T-helper 1 cell (primary cell): ENCODE data around the gene AURKAIP1.
"Not testable (repeated sequence)": the region's sequence is repeated elsewhere in the genome, so short reads cannot be mapped to it uniquely, and the experiment has no call there.

Source experiments
- DNase-seq, 5 donors: peaks; one replicate each; pipeline ENCODE4 v3.0.0-alpha.2; 2012 to 2020

The AURKAIP1 gene

DNA sequence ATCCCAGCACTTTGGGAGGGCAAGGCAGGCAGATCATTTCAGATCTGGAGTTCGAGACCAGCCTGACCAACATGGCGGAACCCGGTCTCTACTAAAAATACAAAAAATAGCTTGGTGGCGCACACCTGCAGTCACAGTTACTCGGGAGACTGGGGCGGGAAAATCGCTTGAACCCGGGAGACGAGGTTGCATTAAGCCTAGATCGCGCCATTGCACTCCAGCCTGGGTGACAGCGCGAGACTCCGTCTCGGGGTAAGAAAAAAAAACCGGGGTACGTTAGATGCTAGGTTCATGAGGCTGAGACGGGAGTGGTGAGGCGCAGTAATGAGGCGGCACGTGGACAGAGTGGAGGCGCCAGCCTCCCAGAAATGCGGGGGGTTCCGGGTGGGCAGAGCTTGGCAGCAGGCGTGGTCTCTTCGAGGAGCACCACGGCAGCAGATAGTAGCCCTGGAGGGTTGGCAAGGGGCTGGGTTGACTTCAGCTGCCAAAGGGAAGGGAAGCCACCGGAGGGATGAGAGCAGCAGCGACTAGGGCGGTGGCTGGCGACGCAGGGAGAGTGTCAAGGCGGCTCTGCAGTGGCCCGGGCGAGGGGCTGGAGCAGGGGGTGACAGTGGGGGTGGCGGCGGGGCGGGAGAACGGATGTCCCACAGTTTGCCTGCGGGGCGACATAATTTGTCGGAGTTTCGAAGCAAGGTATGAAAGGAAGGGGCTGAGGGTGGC is 31.3 kb upstream of the AURKAIP1 start:
- DNase-seq, result no peak

DNA sequence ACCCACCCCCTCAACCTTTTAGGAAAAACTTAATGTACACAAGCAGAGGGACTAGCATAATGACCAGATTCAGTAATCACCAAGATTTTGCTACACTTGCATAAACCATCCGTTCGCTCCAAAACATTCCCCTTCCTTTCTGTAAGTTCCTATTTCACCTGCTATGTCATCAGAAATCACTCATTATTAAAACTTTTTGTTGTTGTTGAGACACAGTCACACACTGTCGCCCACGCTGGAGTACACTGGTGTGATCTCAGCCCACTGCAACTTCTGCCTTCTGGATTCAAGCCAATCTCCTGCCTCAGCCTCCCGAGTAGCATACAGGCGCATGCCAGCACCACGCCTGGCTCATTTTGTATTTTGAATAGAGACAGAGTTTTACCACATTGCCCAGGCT is 28.6 kb upstream of the AURKAIP1 start:
- DNase-seq, result no peak

DNA sequence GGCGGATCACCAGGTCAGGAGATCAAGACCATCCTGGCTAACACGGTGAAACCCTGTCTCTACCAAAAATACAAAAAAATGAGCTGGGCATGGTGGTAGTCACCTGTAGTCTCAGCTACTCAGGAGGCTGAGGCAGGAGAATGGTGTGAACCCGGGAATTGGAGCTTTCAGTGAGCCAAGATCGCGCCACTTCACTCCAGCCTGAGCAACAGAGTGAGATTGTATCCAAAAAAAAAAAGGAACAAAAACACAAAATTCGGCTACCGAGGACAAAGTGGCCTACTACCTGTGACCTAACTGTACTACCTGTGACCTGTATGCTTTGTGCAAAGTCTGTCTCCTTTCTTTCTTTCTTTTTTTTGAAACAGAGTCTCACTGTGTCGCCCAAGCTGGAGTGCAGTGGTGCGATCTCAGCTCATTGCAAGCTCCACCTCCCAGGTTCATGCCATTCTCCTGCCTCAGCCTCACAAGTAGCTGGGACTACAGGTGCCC is 27.9 kb upstream of the AURKAIP1 start:
- not testable (repeated sequence) for DNase-seq

DNA sequence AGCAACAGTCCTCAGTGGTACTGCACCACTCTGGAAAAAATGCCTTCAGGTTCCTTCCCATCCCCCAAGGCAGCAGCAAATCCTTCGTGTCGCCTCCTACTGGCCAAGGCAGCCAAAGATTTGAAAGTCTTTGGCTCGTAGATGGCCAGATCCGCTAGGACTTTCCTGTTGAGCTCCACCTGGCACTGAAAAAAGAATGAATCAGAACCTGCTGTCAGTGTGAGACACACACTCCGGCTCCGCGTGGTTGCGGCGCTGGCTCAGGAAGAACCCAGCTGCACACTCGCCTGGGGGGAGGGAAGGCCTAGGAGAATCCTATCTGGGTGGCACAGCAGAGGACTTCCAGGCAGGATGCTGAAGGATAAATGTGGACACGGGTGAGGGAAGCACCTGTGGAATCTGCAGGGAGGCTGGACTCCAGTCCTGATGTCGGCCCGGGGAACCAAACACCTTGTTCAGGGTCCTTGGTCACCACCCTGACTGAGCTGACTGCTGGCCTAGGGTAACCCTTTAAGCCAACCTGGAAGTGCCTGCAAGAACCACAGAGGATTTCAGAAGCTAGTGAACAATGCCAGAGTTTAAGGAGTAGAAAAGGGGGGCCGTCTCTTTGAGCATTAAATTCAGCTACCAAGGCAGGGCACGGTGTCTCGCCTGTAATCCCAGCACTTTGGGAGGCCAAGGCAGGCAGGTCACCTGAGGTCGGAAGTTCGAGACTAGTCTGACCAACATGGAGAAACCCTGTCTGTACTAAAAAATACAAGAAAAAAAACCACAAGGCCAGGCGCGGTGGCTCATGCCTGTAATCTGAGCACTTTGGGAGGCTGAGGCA is 27.3 kb upstream of the AURKAIP1 start:
- peak in 1 of 5 donors; percentile 24 for DNase-seq

DNA sequence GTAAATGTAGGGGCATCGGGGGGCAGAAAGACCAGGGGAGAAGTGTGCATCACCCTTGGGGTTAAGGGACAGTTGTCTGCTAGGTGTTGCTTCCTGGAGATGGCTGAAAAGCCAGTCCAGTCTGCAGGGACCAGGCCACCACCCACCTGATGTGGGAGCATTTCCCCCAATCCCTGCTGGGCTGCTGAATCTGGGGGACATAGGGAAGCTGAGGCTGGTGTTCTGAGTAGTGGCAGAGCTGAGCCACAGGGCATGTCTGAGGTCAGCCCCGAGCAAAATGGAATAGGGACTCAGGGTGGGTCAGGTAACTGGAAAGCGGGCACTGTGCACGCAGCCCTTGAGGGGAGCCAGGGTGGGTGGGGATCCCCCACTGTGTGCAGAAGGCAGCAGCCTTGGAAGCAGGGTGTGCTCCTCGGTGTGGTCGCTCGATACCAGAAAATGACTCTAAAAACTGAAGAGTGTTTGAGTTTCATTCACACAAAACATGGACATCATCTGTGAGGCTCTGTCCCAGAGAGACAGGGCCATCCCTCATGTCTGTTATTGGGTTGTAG is 26.5 kb upstream of the AURKAIP1 start:
- no peak for DNase-seq

DNA sequence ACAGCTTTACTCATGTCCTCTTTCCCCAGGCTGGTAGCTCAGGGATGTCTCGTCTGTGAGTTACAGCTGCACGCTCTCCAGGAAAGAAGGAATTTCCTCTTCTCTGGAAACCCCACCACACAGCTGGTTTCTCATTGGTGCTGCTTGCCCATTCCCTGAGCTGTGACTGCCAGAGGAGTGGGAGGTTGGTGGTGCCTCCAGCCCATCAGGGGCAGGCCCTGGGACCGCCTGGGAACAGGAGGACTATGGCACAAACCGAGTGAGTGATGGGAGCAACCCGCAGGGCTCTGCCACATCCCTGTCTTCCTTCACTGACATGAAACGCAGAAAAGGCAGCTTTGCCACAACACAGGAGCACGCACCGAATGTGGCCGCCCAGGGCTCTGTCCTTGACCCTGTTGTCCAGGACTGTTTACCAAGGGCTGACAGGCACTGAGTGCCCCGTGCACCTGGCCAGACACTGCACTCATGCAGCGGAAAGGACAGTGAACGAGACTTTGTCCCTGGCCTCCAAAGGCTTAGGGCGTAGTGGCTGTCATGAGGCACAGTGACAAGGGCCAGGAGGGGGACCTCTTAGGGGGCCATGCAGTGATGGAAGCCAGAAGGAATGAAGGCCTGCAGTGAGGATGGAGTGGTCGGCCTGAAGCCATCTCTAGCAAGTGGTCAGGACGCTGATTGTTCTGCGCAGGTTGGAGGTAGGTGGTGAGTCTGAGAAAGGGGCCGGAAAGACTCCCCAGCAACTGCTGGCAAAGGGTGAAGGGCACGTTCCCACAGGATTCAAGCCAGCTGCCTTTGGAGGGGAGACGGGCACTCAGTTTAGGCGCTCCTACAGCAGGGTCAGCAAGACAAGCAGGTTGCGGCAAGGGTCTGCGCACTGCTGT is 25.8 kb upstream of the AURKAIP1 start:
- DNase-seq, result no peak

DNA sequence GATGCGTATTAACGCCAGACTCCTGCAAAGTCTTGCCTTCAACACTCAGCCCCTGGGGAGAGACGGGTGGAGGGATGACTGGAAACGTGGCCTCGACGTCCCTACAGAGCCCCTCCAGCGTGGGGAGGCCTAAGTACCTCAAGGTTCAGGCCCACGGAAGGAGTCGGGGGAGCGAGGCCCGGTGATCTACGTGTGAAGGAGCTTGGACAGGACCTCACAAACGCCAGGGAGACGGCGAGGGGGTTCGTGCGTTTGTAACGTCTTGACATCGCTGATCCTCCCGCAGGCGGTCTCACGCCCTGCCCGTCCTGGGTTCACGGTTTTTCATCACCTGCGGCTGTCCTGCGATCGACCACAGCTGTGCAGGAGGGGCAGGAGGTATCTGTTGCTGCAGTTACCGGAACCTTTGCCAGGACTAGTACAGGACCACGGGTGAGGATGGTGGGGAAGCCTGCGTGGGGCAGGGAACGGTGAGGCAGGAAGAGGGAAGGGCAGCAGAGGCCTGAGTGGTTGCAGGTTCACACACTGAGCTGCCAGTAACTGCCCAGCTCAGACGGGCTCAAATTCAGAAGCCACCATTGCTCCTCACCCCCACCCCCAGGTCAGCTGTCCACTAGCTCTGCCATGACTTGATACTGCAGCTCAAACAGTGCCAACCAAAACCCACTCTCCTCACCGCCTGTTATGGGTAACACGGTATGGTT is 25.0 kb upstream of the AURKAIP1 start:
- no peak for DNase-seq

DNA sequence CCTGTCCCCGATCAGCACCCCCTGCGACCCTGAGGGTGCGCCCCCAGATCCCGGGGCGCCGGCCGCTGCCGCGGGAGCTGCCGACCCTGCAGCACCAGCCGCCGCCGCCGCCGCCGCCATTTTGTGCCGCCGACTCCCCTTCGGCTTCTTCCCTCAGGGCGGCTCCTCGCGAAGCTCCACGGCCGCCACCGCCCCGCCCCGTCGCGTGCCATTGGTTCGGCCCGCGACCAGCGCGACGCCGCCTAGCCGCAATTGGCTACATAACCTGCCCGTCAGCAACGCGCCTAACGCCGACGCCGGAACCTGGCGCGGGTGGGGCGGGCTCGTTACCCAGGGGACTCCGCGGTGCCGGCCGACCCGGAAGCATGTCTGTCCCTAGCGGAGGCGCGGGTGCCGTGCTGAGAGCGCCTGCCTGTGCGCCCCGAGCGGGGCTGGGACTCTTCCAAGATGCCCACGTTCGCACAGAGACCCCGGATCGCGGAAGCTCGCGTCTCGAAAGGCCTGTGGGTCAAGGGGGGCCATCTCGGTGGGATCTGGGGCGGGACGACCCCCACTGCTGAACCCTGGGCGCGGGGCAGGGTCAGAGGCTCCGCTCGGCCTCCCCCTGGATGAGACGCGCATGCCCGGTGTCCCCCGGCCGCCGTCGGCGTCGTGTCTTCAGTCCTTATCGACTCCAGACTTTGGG is 24.3 kb upstream of the AURKAIP1 start, which contains the start of gene CCNL2:
TSS of gene CCNL2 (minus strand) at position 149 of the 685 bp plus-strand sequence. CDS start at position 120, 29 bp downstream.
- peak; percentile 98 to 100 (median 99) for DNase-seq

DNA sequence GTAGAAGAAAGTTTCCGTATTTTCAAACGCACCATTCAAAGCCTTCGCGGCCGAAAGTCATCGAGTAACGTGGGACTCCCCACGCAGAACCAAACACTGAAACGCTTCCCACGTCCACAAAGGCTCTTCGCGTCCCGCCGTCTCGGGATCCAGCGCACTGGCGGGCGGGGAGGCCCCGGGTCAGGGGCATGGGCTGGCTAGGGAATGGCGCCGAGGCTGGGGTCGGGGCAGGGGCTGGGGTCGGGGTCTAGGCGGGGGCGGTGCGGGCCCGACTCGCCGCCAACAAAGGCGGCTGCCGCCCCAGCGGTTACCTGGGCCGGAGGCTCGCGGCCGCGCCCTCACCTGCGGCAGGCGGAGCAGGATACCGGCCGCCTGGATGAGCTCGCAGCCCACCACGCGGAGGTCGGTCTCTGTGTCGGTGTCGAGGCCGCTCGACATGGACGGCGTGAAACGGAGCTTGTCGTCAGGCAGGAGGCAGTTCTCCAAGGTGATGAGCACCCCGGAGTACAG is 23.7 kb upstream of the AURKAIP1 start:
- DNase-seq, result peak in 1 of 5 donors; percentile 24

DNA sequence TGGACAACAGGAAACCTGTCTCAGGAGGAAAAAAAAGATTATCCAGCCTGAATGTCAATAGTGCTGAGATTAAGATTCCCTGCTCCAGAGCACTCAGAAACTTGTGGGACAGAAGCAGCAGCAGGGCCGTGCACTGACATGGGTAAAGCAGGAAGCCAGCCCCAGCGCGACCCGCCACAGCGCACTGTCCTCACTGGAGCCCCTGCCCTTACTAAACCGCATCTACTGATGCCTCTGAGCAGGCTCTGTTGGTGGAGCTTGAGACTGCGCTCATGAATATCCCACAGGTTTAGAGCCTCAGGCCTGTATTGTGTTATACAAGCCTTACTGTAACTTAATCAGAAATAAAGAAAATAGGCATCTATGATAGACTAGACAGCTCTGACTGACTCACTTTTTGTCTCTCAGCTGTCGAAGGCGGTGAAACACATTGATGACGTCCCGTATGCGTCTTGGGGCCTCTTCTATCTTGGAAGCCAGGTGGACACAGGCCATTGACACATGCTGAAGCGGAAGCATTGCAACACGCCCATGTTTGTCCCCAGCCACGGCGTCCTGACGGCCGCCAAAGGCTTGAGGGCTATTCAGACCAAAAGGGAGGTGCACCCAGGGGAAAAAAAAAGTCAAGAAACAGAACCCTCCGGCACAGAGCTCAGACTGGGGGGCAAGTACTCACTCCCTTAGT is 23.0 kb upstream of the AURKAIP1 start:
- DNase-seq, result no peak

DNA sequence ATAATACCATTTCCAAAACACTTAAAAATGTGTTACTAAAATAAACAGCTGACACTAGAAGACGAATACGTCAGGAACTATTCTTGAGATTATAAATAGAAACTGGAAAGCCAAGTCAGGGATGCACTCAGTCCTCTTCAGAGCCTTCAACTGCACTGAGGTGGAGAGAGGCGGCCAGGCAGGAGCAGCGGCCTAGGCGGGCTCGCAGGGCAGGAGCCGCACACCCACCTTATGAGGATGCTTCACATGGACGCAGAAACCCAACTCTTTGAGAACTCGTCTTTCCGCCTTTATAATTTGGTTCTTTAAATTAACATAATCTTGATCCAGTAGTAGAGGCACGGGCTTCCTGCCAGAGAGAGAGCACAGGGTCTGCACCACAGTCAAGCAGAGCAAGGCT is 20.2 kb upstream of the AURKAIP1 start:
- DNase-seq, result no peak

DNA sequence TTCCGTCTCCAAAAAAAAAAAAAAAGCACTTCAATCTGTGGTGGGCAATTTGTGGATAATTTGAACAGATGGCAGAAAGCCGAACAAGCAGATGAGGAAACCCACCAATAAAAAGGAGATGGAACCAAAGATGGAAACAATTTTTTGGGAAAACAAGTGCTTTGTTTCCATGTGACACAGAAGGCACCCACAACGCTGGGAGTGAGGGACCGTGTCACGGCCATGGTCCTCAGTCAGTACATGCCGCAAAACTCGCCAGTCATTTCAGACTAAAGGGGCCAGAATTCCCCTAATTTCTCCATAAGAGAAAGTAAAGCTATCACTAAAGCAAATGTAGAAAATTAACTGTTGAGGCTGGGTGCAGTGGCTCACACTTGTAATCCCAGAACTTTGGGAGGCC is 19.1 kb upstream of the AURKAIP1 start:
- no peak for DNase-seq

DNA sequence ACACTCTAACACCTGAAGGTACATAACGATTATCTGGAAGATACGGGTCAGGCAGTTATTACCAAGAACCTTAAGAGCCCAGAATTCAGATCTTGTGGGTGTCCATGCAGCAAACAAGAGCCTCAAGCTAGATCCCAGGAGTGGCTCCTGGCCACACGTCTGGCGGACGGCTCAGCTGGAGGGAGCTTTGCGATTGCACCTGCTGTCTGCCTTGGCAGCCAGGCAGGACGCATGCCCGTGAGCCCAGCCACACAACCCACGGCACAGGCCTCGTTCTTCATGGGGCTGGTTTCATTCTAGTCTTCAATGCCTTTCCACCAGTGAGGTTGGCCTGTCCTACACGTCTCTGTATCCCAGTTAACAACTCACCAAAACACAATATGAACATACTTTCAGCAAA is 18.4 kb upstream of the AURKAIP1 start:
- DNase-seq, result no peak

DNA sequence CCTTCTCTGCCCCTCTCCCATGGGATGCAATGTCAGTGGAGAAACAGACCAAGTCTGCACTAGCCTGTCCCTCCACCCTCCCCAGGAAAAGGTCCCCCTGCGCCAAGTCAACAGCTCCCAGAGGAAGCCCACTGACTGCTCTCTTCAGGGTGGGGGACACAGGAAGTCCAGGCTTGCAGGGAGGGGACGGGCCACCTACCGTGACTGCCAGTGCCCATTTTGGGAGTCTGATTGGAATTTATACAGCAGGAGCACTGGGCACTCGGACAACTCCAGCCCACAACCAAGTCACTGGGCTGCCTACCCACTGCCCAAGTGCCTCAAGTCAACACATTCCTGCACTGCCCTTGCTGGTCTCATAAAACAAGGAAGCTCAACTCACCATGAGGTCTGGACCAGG is 18.0 kb upstream of the AURKAIP1 start:
- no peak for DNase-seq

DNA sequence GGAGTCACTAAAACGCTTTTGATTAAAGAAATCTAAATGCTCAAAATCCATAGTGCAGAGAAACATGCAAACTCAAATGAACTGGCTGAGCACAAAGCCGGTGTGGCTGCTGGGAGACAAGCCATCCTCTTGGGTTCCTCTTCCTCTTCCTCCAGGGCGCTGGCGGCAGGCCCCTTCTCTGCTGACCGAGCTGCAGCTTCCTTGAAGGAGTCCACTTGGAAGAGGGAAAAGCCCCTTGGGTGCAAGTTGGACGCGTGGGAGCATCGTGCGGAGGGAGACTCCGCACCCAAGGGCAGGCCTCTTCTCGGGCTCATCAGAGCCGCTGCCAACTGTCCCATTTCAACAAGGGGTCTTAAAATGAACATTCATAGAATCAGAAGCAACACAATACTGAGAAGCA is 16.2 kb upstream of the AURKAIP1 start:
- DNase-seq, result no peak

DNA sequence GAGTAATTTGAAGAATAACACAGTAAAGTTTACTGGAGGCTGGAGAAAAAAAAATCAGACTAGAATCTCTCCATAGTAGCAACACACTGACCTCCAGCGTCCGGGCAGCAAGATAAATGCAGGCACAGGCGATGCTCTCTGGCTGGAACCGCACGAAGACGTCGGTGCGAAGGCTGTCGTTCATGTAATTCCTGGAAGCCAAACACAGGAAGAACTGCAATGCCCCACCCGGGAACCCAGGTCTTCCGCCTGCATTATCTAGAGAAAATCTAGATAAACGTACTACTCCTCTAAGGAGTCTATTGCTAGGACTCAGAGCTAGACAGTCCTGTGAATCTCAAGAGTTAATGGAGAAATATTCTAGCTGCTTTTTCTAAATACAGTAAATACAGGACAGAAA is 15.7 kb upstream of the AURKAIP1 start:
- no peak for DNase-seq

DNA sequence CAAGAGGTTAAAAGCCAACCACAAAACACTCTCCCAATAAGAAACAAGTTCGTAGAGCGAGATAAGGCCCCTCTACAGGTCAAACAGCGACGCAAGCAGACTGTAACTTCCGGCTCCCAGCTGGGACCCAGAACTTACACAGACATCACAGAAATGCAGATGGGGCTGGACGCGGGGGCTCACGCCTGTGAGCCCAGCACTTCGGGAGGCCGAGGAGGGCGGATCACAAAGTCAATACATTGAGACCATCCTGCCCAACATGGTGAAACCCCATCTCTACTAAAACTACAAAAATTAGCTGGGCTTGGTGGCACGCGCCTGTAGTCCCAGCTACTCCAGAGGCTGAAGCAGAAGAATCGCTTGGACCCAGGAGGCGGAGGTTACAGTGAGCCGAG is 13.1 kb upstream of the AURKAIP1 start:
- no peak for DNase-seq

DNA sequence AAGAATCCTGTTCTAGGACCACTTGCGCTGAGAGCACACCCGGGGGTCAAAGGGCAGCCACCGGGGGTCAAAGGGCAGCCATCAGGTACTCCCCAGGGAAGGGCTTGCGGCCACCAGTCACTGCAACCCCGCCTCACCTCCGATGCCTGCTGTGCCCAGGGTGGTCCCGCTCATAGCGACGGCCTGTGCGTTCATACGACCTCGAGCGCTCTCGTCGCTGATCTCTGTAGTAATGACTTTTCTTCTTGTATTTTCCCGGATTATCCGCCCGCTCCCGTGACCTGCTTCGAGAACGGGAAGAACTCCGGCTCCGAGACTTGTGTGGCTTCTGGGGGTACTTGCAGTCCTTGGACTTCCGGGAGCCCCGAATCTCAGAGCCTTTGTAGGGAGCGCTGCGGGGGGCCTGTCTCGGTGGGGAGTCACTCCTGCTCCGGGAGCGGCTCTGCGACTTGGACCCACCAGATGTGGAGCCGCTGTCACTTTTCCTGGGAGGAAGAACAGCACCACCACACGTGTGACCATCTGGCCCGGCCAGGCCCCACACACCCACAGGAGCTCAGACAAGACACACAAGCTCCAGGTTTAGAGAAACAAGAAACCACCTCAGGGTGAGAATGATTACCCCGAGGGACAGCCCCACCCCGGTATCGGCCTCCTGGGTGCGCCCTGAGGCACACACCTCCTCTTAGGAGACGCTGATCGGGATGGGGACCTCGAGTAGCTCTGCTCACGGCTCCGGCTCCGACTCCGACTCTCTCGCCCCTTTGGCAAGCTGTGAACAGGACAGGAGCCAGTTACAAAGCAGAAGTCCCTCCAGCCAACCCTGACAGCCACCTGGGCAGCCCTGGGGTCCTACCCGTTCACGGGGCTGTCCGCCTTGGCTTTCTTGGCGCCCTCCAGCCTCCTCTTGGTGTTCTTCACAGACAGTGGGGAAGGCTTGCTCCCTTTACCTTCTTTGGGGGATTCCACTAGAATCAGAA is 12.4 kb upstream of the AURKAIP1 start:
- DNase-seq, result no peak

DNA sequence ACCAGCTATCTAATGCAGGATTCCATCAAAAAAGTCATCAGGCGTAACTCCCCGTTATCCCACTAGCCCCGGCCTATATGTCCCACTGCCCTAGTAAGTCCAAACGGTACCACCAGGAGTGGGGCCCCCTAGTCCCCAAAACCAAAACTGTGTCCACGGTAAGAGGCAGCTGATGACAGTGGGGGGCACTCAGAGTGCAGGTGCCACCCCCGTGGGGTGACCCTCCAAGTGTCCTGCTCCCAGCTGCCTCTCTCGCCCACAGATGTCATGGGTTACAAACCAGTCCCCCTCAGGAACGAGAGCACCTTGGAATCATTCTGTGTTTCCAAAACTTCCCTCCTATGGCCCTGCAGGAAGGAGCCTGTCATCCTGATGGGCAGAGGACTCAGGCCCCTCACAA is 10.9 kb upstream of the AURKAIP1 start:
- no peak for DNase-seq
